Neural progenitor cell (in vitro differentiated cells): ENCODE data around the gene C10orf62. TPM values are rescaled to one million over a fixed set of nuclear protein-coding genes. Genes with fewer than 3 reads are reported as not detected.
"Not testable (repeated sequence)": the region's sequence is repeated elsewhere in the genome, so short reads cannot be mapped to it uniquely, and the experiment has no call there.

ENCODE experiments used
- DNase-seq: peaks from one replicate; pipeline ENCODE4 v3.0.0-alpha.2; 2016; ENCODE audit warnings: low spot score
- H2AFZ ChIP-seq: fragments of 200-600 bp; sonication (generic); replicated peaks from 2 replicates; pipeline ENCODE4 v1.6.1; 2016; ENCODE audit warnings: antibody characterized with exemption
- H3F3A ChIP-seq: fragments of 200-600 bp; sonication (generic); 2 replicates; pipeline ENCODE4 v1.6.1; 2016; ENCODE audit warnings: antibody characterized with exemption, low read depth
- H3K27ac ChIP-seq: fragments of 200-600 bp; sonication (generic); 2 replicates; pipeline ENCODE4 v1.5.1; 2016; ENCODE audit warnings: mild to moderate bottlenecking
- H3K27me3 ChIP-seq: fragments of 200-600 bp; sonication (generic); 2 replicates; pipeline ENCODE4 v1.6.1; 2016; ENCODE audit warnings: mild to moderate bottlenecking, moderate library complexity
- H3K36me3 ChIP-seq: fragments of 200-600 bp; sonication (generic); 2 replicates; pipeline ENCODE4 v1.5.1; 2016
- H3K4me1 ChIP-seq: fragments of 200-600 bp; sonication (generic); 2 replicates; pipeline ENCODE4 v1.6.1; 2016; ENCODE audit warnings: mixed run types
- H3K4me2 ChIP-seq: fragments of 200-600 bp; sonication (generic); 2 replicates; pipeline ENCODE4 v1.6.1; 2016
- H3K4me3 ChIP-seq: fragments of 200-600 bp; sonication (generic); 2 replicates; pipeline ENCODE4 v1.5.1; 2016
- H3K79me2 ChIP-seq: fragments of 200-600 bp; sonication (generic); 2 replicates; pipeline ENCODE4 v1.6.1; 2016; ENCODE audit warnings: low read depth
- H3K9ac ChIP-seq: fragments of 200-600 bp; sonication (generic); 2 replicates; pipeline ENCODE4 v1.6.1; 2016
- H3K9me3 ChIP-seq: fragments of 200-600 bp; sonication (generic); 2 replicates; pipeline ENCODE4 v1.5.1; 2016; ENCODE audit warnings: low read depth
- H4K20me1 ChIP-seq: fragments of 200-600 bp; sonication (generic); 2 replicates; pipeline ENCODE4 v1.6.1; 2016; ENCODE audit warnings: low read depth
- H3K27ac Mint-ChIP-seq: 3 replicates; pipeline ENCODE4 v1.8.0; 2021; ENCODE audit warnings: mixed read lengths
- H3K27me3 Mint-ChIP-seq: 2 replicates; pipeline ENCODE4 v1.8.0; 2022; ENCODE audit warnings: low read depth, mild to moderate bottlenecking, inconsistent platforms, moderate library complexity, mixed read lengths; ENCODE audit not compliant: insufficient read depth
- H3K36me3 Mint-ChIP-seq: 3 replicates; pipeline ENCODE4 v1.8.0; 2021; ENCODE audit warnings: mixed read lengths
- H3K4me1 Mint-ChIP-seq: 3 replicates; pipeline ENCODE4 v1.8.0; 2021; ENCODE audit warnings: mixed read lengths
- H3K4me3 Mint-ChIP-seq: 3 replicates; pipeline ENCODE4 v1.8.0; 2021; ENCODE audit warnings: mild to moderate bottlenecking, moderate library complexity, mixed read lengths
- H3K9me3 Mint-ChIP-seq: 3 replicates; pipeline ENCODE4 v1.8.0; 2020; ENCODE audit warnings: mixed read lengths
- EZH2 ChIP-seq: fragments of 200-600 bp; sonication (generic); IDR thresholded peaks from 2 replicates; pipeline ENCODE4 v1.6.1; 2017; ENCODE audit warnings: antibody characterized with exemption, mild to moderate bottlenecking, moderate library complexity
- EZH2phosphoT487 ChIP-seq: fragments of 200-600 bp; sonication (generic); IDR thresholded peaks from 2 replicates; pipeline ENCODE4 v1.6.1; 2017; ENCODE audit warnings: antibody characterized with exemption
- total RNA-seq: library from RNA; depleted of rRNA; stranded (reverse); fragments of >200 nt; gene quantifications from 2 replicates; pipeline ENCODE4 v1.2.3, GENCODE V29; 2015; ENCODE audit warnings: low replicate concordance
- TF ChIP-seq, protein P1 (sequence below): fragments of 200-600 bp; sonication (generic); IDR thresholded peaks from 2 replicates; pipeline ENCODE4 v1.5.1; 2017; ENCODE audit warnings: antibody characterized with exemption, mild to moderate bottlenecking

The C10orf62 gene
- total RNA-seq, 1 donor from 2014 or later, result not detected

DNA sequence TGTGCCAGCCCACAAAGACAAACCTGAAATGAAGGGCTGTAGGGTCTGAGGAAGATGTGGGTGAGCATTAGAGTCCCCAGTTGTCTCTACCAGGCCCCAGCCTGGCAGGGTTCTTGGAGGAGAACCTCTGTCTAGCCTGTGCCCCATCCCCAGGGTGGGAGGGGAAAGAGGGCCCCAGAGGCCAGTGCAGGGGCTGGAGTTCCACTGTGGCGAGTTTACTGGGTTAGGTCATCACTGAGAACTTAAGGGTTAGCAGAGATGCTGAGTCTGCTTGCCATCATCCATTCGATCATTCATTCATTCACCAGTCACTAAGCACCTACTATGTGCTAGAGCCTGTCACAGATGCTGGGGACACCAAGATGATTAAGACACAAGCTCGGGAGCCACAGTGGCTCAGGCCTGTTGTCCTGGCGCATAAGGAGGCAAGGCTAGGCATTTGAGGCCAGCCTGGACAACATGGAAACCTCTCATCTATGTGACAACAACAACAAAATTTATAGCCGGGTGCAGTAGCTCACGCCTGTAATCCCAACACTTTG lies 14.3 kb upstream of the C10orf62 start:
- no peaks in the 10 kb centered on the region for H3K9me3 ChIP-seq
- H3K4me3 ChIP-seq, result no peak overlapping the region
- no peak overlapping the region for H3K9ac ChIP-seq
- H3K4me2 ChIP-seq, result no peak overlapping the region
- no peaks in the 10 kb centered on the region for H3K36me3 ChIP-seq
- H2AFZ ChIP-seq, result no peak overlapping the region
- Mint-ChIP-seq H3K36me3 (no peaks in the 10 kb centered on the region), H3K27ac (no peak overlapping the region), H3K4me1 (peaks cover 3% of the 10 kb centered on the region), H3K4me3 (no peak overlapping the region), H3K9me3 (no peaks in the 10 kb centered on the region), H3K27me3 (peaks cover 3% of the 10 kb centered on the region)
- H3K27me3 ChIP-seq, result no peaks in the 10 kb centered on the region
- H3K79me2 ChIP-seq, result no peaks in the 10 kb centered on the region
- H4K20me1 ChIP-seq, result no peaks in the 10 kb centered on the region
- no peaks in the 10 kb centered on the region for H3K4me1 ChIP-seq
- no peaks in the 10 kb centered on the region for H3F3A ChIP-seq
- TF ChIP-seq, protein P1, sequence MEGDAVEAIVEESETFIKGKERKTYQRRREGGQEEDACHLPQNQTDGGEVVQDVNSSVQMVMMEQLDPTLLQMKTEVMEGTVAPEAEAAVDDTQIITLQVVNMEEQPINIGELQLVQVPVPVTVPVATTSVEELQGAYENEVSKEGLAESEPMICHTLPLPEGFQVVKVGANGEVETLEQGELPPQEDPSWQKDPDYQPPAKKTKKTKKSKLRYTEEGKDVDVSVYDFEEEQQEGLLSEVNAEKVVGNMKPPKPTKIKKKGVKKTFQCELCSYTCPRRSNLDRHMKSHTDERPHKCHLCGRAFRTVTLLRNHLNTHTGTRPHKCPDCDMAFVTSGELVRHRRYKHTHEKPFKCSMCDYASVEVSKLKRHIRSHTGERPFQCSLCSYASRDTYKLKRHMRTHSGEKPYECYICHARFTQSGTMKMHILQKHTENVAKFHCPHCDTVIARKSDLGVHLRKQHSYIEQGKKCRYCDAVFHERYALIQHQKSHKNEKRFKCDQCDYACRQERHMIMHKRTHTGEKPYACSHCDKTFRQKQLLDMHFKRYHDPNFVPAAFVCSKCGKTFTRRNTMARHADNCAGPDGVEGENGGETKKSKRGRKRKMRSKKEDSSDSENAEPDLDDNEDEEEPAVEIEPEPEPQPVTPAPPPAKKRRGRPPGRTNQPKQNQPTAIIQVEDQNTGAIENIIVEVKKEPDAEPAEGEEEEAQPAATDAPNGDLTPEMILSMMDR, result no peak
- TF ChIP-seq EZH2phosphoT487, result no peak
- DNase-seq, result no peak
- no peak overlapping the region for H3K27ac ChIP-seq

DNA sequence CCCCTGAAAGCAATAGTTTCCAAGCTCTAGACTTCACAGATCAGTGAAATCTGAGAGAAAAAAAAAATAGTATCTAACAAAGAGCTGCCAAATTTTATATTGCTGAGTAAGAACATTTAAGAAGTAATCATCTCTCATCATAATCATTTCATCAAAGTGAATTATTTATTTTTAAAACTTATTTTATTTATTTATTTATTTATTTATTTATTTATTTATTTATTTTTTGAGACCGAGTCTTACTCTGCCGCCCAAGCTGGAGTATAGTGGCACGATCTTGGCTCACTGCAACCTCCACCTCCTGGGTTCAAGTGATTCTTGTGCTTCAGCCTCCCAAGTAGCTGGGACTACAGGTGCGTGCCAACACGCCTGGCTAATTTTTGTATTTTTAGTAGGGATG lies 13.0 kb upstream of the C10orf62 start:
- not testable (repeated sequence) for H3K9me3 ChIP-seq, H4K20me1 ChIP-seq, H3K27me3 ChIP-seq, H3K36me3 ChIP-seq, H3K27me3 Mint-ChIP-seq, H3K4me1 Mint-ChIP-seq, DNase-seq, H3K4me1 ChIP-seq, H3K79me2 ChIP-seq, H3K4me3 ChIP-seq, H3K9ac ChIP-seq, H3K27ac Mint-ChIP-seq, H3K9me3 Mint-ChIP-seq, H3K4me2 ChIP-seq, H3K27ac ChIP-seq, H3K36me3 Mint-ChIP-seq, H3F3A ChIP-seq, H3K4me3 Mint-ChIP-seq
- peak overlapping the region; percentile 50 for H2AFZ ChIP-seq

DNA sequence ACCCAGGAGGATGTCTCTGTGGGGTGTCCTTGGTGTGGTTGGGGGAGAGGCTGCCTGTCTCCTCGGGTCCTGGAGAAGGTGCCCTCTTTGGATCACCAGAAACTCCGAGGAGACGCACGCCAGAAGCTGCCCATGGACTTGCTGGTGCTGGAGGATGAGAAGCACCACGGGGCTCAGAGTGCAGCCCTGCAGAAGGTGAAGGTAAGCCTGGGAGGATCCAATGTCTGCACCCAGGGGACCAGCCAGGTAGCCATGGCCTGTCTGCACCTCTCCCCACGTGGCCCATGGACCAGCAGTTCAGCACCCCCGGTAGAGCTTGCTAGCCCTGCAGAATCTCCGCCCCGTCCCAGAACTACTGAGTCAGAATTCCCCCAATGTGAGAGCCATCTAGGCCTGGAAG lies 11.8 kb upstream of the C10orf62 start:
- no peaks in the 10 kb centered on the region for H4K20me1 ChIP-seq
- no peak overlapping the region for H3K4me3 ChIP-seq
- no peaks in the 10 kb centered on the region for H3K27me3 ChIP-seq
- H3K9ac ChIP-seq, result no peak overlapping the region
- H3F3A ChIP-seq, result no peaks in the 10 kb centered on the region
- H3K4me2 ChIP-seq, result no peak overlapping the region
- H3K79me2 ChIP-seq, result no peaks in the 10 kb centered on the region
- H3K4me1 ChIP-seq, result no peaks in the 10 kb centered on the region
- Mint-ChIP-seq H3K36me3 (no peaks in the 10 kb centered on the region), H3K27me3 (peaks cover 3% of the 10 kb centered on the region), H3K4me3 (no peak overlapping the region), H3K9me3 (no peaks in the 10 kb centered on the region), H3K4me1 (peaks cover 3% of the 10 kb centered on the region), H3K27ac (no peak overlapping the region)
- no peak overlapping the region for H3K27ac ChIP-seq
- H2AFZ ChIP-seq, result no peak overlapping the region
- no peaks in the 10 kb centered on the region for H3K36me3 ChIP-seq
- H3K9me3 ChIP-seq, result no peaks in the 10 kb centered on the region
- TF ChIP-seq, protein P1, result no peak
- no peak for TF ChIP-seq EZH2phosphoT487
- TF ChIP-seq EZH2, result no peak
- no peak for DNase-seq

DNA sequence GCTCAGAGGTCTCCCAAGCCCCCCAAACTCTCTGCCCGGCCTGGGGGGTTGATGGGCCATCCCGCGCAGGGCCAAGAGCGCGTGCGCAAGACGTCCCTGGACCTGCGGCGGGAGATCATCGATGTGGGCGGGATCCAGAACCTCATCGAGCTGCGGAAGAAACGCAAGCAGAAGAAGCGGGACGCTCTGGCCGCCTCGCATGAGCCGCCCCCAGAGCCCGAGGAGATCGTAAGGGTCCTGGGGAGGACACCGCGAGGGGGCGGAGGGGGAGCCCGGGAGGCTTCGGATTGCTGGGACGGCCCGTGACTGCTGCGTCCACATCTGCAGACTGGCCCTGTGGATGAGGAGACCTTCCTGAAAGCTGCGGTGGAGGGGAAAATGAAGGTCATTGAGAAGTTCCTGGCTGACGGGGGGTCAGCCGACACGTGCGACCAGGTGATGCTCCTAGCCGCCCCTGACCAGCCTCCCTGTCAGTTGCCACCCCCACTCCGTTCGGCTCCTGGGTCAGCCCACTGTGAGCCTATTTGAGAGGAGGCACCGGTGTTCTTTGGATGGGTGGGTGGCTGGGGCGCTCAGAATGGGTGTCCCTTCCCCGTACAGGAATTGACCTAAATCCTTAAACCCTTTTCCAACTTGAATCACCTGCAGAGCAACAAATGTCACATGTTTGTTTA lies 11.2 kb upstream of the C10orf62 start:
- Histone ChIP-seq H3K4me2 (no peak overlapping the region), H3K9me3 (no peaks in the 10 kb centered on the region), H2AFZ (no peak overlapping the region), H3K79me2 (no peaks in the 10 kb centered on the region), H3K27ac (no peak overlapping the region), H3F3A (no peaks in the 10 kb centered on the region), H3K36me3 (no peaks in the 10 kb centered on the region), H3K4me3 (no peak overlapping the region), H3K4me1 (no peaks in the 10 kb centered on the region), H3K9ac (no peak overlapping the region), H3K27me3 (no peaks in the 10 kb centered on the region), H4K20me1 (no peaks in the 10 kb centered on the region)
- Mint-ChIP-seq H3K27ac (no peak overlapping the region), H3K4me1 (no peaks in the 10 kb centered on the region), H3K4me3 (no peak overlapping the region), H3K36me3 (no peaks in the 10 kb centered on the region), H3K27me3 (peaks cover 3% of the 10 kb centered on the region), H3K9me3 (no peaks in the 10 kb centered on the region)
- TF ChIP-seq, protein P1, result no peak
- no peak for TF ChIP-seq EZH2phosphoT487
- TF ChIP-seq EZH2, result no peak
- no peak for DNase-seq
